Globus pallidus (tissue), 1 donor: ENCODE results near the gene PPP1R12A.

Source experiments
- DNase-seq: peaks from one replicate; pipeline ENCODE4 v3.0.0-alpha.2; 2015; ENCODE audit warnings: low spot score

Gene PPP1R12A

GRCh38 chr12:79766705-79767464 is 168.0 kb downstream of the PPP1R12A start:
- DNase-seq = no peak

- DNase-seq = no peak
Measured at GRCh38 chr12:79765157-79765556, 169.7 kb downstream of the PPP1R12A start.

GRCh38 chr12:79764641-79765040 is 170.3 kb downstream of the PPP1R12A start:
- DNase-seq = no peak

GRCh38 chr12:79763766-79764452 is 171.0 kb downstream of the PPP1R12A start:
- DNase-seq = no peak

- no peak for DNase-seq
Measured at GRCh38 chr12:79761341-79761740, 173.6 kb downstream of the PPP1R12A start.

GRCh38 chr12:79747274-79747673 is 187.6 kb downstream of the PPP1R12A start:
- DNase-seq = no peak

- DNase-seq = peak; percentile 20
Measured at GRCh38 chr12:79737875-79738718, 196.8 kb downstream of the PPP1R12A start.

GRCh38 chr12:79732638-79733037 is 202.3 kb downstream of the PPP1R12A start:
- DNase-seq = no peak

GRCh38 chr12:79725987-79726386 is 208.9 kb downstream of the PPP1R12A start:
- no peak for DNase-seq
